Activated naive CD4-positive, alpha-beta T cell treated with anti-CD3 and anti-CD28 coated beads, Interleukin-2, amount 10 ng/mL, durations not matched to agents 7 days and 5 days (primary cell): ENCODE results near the gene CCDC85B.
"Not testable (repeated sequence)": the region's sequence is repeated elsewhere in the genome, so short reads cannot be mapped to it uniquely, and the experiment has no call there.

Experiments
- CTCF ChIA-PET: fragments of 350-600 bp; sonication (Branson Sonifier 250); formaldehyde crosslinking; loops from one replicate; lab custom pipeline; 2021; ENCODE audit warnings: antibody characterized with exemption; lab: Charles Lee
- DNase-seq: peaks from one replicate; pipeline ENCODE4 v3.0.0-alpha.2; 2020
- H3K27ac Mint-ChIP-seq: one replicate; pipeline ENCODE4 v1.8.0; 2021; ENCODE audit warnings: mild to moderate bottlenecking, moderate library complexity, mixed read lengths
- H3K27me3 Mint-ChIP-seq: one replicate; pipeline ENCODE4 v1.8.0; 2021; ENCODE audit warnings: mild to moderate bottlenecking, mixed read lengths
- H3K36me3 Mint-ChIP-seq: one replicate; pipeline ENCODE4 v1.8.0; 2021; ENCODE audit warnings: mixed read lengths
- H3K4me1 Mint-ChIP-seq: one replicate; pipeline ENCODE4 v1.8.0; 2021; ENCODE audit warnings: mixed read lengths
- H3K4me3 Mint-ChIP-seq: one replicate; pipeline ENCODE4 v1.8.0; 2021; ENCODE audit warnings: mild to moderate bottlenecking, moderate library complexity, mixed read lengths
- H3K9me3 Mint-ChIP-seq: one replicate; pipeline ENCODE4 v1.8.0; 2021; ENCODE audit warnings: mixed read lengths

Gene CCDC85B

DNA sequence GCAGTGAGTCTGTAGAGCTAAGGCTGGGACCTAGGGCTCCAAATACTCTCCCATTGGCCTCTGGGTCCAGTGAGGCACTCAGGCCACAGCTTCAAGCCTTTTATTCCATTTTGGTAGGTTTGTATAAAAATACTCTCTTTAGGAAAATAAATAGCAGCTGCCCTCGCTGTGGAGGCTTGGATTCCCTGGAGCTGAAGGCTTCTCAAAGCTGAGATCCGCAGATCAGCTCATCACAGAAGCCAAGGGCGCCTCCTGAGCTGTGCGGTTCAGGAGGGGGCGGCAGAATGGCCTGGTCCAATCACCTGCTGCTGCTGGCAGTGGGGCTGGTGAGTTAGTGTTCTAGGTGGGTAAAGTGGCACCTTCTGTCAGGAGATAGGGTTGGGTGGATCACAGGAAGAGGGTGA, 1.7 kb downstream of the CCDC85B start:
- peak overlapping the region; percentile 96 for H3K4me3 Mint-ChIP-seq
- H3K27ac Mint-ChIP-seq, result peak overlapping the region; percentile 87
- CTCF ChIA-PET, result interaction anchor here (0.6 to 10.9 kb wide), 5 partner anchors 6 to 180 kb away, joined by 3 to 142 read pairs (median 3); partner anchors contain the start of genes CFL1, FOSL1, KAT5 and MUS81
- peaks cover 13% of the 10 kb centered on the region for H3K36me3 Mint-ChIP-seq
- peaks cover 72% of the 10 kb centered on the region for H3K4me1 Mint-ChIP-seq
- not testable (repeated sequence) for H3K9me3 Mint-ChIP-seq, H3K27me3 Mint-ChIP-seq
- DNase-seq, result peak; percentile 44

DNA sequence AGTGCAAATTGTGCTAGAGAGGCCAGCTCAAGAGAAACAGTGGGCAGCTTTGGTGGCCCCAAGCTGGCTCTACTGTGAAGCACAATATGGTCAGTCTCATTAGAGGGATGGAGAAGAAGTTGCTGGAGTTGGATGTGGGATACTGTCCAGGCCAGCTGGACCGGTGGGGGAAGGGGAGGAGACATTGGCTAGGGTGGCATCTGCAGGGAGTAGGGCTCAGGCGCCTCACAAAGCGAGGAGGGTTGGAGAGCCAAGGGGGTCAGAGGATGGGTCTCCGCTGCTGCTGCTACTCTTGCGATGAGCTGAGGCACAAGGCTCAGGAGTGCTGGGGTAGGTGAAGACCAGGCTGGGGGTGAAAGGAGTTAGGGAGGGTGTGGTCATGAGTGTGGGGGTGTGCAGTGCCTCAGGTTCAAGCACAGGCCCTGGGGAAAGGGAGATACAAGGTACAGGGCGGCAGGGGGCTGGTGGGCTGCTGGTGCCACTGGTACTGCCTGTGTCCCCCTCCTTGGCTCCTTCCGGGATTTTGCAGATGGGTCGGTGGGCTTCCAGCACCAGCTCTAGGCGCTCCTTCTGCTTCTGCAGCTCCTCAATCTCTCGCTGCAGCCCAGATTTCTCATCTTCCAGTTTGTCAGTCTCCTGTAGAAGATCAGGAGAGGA, 2.3 kb downstream of the CCDC85B start:
- Mint-ChIP-seq H3K4me1 (peaks cover 71% of the 10 kb centered on the region), H3K9me3 (no peaks in the 10 kb centered on the region), H3K27ac (peak overlapping the region; percentile 87), H3K27me3 (no peaks in the 10 kb centered on the region), H3K36me3 (peaks cover 8% of the 10 kb centered on the region), H3K4me3 (peak overlapping the region; percentile 96)
- CTCF ChIA-PET, result interaction anchor here (1.0 to 10.9 kb wide), 4 partner anchors 5 to 181 kb away, joined by 3 to 142 read pairs (median 124); partner anchors contain the start of genes CCDC85B, CFL1, FIBP and FOSL1
- DNase-seq, result no peak

DNA sequence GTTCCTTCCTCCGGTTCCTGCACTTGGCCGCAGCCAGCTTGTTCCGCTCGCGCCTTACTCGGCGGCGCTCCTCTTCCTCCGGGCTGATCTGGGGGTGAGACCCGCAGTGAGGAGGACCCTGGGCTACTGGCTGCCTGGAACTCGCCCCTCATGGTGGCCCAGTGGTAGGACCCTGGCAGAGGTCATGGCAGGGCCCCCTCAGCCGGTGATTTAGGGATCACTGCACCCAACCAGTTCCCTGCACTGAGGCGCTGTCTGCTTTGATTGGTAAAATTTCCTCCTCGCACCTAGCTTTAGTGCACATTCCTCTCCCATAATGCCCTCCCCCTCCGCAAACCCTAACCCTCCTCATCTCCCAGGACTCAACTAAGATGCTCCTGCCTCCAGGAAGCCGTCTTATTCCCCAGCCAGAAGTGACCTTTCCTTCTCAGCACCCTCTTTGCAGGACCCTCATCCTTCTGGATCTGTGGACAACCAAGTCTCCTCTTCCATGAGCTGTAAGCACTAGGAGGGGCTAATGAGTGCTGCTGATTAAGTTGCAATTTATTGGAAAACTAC, 3.6 kb downstream of the CCDC85B start:
- H3K27me3 Mint-ChIP-seq, result peaks cover 5% of the 10 kb centered on the region
- H3K4me1 Mint-ChIP-seq, result peaks cover 64% of the 10 kb centered on the region
- H3K4me3 Mint-ChIP-seq, result peak overlapping the region; percentile 96
- peaks cover 6% of the 10 kb centered on the region for H3K36me3 Mint-ChIP-seq
- DNase-seq, result peak; percentile 68
- peak overlapping the region; percentile 87 for H3K27ac Mint-ChIP-seq
- CTCF ChIA-PET, result interaction anchor here (1.3 to 10.5 kb wide), 2 partner anchors 6 to 11 kb away, joined by 3 to 142 read pairs; partner anchors contain the start of genes CCDC85B and FIBP
- H3K9me3 Mint-ChIP-seq, result no peaks in the 10 kb centered on the region

DNA sequence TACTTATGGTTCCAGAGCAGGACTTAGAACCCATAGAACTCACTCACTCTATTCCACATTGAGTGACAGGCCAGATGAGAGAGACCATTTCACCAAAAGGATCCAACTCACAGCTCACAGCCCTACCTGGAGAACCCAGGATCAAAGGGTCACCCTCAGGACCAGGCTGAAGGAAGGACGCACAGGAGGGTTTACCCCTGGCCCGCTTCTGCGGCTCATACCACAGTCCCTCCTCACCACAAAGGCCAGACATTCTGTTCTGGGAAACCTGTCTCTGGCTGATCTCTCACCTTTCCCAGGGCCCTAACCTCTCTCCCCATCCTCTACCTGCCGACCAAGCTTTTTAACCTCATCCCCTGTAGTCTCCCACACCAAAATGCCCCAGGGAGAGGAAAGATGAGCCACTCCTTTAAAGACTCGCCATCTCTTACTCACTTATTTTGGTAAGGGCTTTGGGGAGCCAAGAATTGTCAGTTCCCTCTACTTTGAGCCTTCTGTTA, 5.1 kb downstream of the CCDC85B start:
- H3K36me3 Mint-ChIP-seq, result peaks cover 6% of the 10 kb centered on the region
- peak overlapping the region; percentile 67 for H3K27ac Mint-ChIP-seq
- peaks cover 12% of the 10 kb centered on the region for H3K27me3 Mint-ChIP-seq
- no peak for DNase-seq
- H3K9me3 Mint-ChIP-seq, result no peaks in the 10 kb centered on the region
- CTCF ChIA-PET, result interaction anchor here (1.0 to 10.5 kb wide), 2 partner anchors 8 to 11 kb away, joined by 3 to 142 read pairs; partner anchors contain the start of genes CCDC85B and FIBP
- H3K4me3 Mint-ChIP-seq, result peak overlapping the region; percentile 41
- peaks cover 55% of the 10 kb centered on the region for H3K4me1 Mint-ChIP-seq

DNA sequence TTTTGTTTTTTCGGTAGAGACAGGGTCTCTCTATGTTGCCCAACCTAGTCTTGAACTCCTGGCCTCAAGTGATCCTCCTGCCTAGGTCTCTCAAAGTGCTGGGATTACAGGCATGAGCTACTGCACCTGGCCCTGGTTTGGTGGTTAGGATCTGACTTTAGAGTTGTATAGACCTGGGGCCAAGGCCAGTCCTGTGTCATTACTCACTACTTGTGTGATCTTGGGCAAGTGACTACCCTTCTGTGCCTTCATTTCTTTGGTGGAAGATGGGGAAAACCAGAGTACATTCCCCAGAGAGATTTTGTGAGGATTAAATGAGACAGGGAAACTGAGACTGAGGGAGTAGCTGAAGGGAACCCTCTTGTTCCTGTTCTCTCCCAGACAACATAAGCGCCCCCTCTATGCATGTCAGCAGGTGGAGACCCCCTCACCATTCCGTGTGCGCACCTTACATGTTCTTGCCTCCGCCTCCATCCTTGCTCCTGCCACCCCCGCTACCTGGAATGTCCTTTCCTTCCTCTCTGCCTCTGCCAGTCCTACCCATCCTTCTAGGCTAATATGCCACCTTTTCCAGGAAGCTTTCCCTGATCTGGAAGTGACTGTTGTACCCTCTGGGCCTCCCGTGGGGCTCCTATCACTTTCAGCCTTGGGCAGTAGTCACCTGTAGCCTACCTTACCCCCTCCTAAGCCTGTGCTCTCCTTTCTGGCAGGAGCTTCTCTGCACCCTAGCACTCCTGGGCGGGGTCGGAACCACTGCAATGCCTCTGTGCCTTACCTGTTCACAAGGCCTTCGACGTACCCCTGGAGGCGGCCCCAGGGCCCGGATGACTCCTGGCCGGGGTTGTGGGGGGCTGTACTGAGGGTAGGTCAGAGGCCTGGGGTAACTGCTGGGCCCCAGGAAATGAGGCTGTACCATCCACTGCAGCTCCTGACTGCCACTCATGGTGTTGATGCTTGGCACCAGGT, 5.8 kb downstream of the CCDC85B start:
- H3K27ac Mint-ChIP-seq, result peak overlapping the region; percentile 30
- CTCF ChIA-PET, result interaction anchor here (1.0 to 10.5 kb wide), 2 partner anchors 8 to 10 kb away, joined by 3 to 142 read pairs; partner anchors contain the start of genes CCDC85B and FIBP
- H3K4me1 Mint-ChIP-seq, result peaks cover 63% of the 10 kb centered on the region
- H3K27me3 Mint-ChIP-seq, result peaks cover 16% of the 10 kb centered on the region
- DNase-seq, result no peak
- no peaks in the 10 kb centered on the region for H3K9me3 Mint-ChIP-seq
- peaks cover 6% of the 10 kb centered on the region for H3K36me3 Mint-ChIP-seq
- no peak overlapping the region for H3K4me3 Mint-ChIP-seq

DNA sequence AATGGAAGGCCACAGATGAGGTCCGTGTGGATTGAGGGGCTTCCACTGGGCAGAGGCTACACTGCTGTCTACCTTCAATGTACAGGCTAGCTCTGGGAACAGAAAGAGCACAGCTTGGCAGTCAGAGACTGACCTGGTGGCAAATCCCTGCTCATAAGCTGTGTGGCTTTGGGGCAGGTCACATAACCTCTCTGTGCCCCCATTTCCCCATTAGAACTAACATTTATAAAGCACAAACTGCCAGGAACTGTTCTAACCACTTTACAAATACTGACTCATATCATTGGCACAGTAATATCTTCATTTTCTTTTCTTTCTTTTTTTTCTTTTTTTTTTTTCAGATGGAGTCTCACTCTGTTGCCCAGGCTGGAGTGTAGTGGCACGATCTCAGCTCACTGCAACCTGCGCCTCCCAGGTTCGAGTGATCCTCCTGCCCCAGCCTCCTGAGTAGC, 6.6 kb downstream of the CCDC85B start:
- peaks cover 6% of the 10 kb centered on the region for H3K36me3 Mint-ChIP-seq
- H3K9me3 Mint-ChIP-seq, result no peaks in the 10 kb centered on the region
- CTCF ChIA-PET, result interaction anchor here (10.5 kb wide), 1 partner anchor 9 kb away, joined by 142 read pairs; the partner anchor contains the start of genes CCDC85B and FIBP
- H3K27ac Mint-ChIP-seq, result no peak overlapping the region
- H3K4me1 Mint-ChIP-seq, result peaks cover 62% of the 10 kb centered on the region
- peaks cover 23% of the 10 kb centered on the region for H3K27me3 Mint-ChIP-seq
- no peak for DNase-seq
- H3K4me3 Mint-ChIP-seq, result no peak overlapping the region

DNA sequence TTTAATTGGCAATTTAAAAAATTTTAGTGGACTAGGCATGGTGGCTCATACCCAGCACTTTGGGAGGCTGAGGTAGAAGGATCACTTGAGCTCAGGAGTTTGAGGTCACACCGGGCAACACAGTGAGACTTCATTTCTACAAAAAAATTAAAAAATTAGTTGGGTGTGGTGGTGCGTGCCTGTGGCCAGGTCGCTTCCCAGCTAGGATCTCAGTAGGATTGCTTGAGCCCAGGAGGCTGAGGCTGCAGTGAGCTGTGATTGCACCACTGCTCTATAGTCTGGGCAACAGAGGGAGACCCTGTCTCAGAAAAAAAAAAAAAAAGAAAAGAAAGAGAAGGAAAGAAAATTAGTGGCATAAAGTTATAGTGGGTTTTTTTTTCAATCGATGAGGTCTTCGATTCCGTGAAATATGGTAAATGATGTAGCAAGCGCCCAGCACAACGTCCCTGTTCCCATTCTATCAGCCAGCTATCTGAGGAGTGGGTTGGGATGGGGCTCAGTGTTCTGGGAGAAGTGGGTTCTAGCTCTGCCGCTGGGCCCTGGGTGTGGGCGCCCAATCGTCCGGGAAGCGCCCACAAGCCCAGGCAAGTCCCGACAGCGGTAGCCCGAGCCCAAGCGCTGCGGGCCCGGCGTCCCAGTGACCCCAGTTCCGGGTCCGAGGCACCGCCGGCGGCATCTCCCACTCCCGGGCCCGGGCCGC, 8.3 kb downstream of the CCDC85B start:
- CTCF ChIA-PET, result interaction anchor here (0.6 to 10.5 kb wide), 6 partner anchors 9 to 302 kb away, joined by 3 to 142 read pairs (median 4); partner anchors contain the start of genes CCDC85B, FIBP and MUS81
- Mint-ChIP-seq H3K4me3 (peak overlapping the region; percentile 73), H3K36me3 (no peaks in the 10 kb centered on the region), H3K9me3 (no peaks in the 10 kb centered on the region), H3K27ac (peak overlapping the region; percentile 72), H3K27me3 (peaks cover 40% of the 10 kb centered on the region), H3K4me1 (peaks cover 50% of the 10 kb centered on the region)
- no peak for DNase-seq

DNA sequence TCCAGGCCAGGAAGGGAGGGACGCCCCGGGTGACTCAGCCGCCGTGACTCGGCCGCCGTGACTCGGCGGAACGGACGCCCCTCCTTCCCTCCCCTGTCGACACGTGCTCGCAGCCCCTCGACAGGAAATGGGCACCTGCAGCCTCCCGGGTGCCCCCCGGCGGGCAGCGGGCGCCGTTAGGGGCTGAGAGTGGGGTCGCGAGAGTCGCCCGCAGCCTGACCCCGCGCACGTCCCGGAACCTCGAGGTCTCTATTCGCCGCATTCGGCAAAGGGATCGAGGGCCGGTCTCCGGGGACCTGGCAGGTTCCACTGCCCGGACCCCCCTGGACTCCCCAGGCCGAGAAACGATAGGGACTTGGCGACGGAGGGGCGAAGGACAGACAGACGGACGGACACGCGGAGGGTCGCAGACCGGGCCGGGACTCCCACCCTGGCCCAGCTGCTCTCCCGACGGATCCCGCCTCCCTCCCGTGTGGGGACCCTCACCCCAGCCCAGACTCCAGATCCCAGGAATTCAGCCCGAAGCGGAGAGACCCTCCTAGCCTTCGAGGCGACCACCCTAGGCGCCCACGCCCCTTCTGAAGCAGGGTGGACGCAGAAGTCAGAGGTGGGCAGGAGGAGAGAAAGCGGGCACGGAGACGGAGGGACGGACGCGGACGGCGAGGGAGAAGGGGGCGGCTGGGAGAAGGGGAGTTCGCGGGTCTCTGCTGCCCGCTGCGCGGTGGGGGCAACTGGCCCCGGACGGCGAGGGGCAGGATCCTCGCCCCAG, 9.1 kb downstream of the CCDC85B start:
- Mint-ChIP-seq H3K4me1 (peaks cover 44% of the 10 kb centered on the region), H3K36me3 (no peaks in the 10 kb centered on the region), H3K4me3 (peak overlapping the region; percentile 69), H3K27me3 (peaks cover 46% of the 10 kb centered on the region), H3K27ac (no peak overlapping the region), H3K9me3 (no peaks in the 10 kb centered on the region)
- CTCF ChIA-PET, result interaction anchor here (0.6 to 10.5 kb wide), 3 partner anchors 12 to 301 kb away, joined by 4 to 142 read pairs (median 5); partner anchors contain the start of genes CCDC85B, FIBP and MUS81
- peak; percentile 73 for DNase-seq

DNA sequence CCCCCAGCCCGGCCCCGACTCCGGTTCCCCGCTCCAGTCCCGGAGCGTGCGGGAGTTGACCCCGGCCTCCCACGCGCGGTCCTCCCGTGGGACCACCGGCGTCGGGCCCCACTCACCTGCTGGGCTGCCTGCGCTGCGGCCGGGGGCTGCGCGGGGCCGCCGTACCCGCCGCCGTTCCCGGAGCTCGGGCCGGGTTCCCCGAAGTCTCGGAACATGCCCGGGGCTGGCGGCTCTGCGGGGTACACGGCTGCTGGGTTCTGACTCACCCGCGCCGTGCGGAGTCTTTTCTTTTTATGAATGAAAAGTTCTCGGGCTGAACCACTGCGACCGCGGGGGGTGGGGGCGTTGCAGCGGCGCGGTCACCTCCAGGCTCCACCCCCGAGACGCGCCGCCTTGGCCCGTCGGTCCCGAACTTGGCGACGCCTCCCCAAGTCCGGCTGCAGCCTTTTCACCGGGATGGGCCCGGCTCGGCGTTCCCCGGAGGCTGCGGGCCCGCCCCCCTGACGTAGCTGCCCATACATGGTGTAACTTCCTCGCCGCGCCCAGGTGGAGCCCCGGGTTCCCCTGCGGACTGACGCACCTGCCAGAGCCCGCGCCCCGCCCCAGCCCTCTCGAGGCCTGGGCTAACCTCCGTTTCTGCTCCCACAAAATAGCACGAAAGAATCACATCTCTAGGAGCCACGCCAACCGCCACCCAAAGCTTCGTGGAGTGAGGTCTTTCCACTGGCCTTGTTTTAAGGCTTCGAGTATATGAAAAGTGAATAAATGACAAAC, 9.8 kb downstream of the CCDC85B start, which contains the start of gene FOSL1:
Gene FOSL1 (minus strand): TSS at position 264 of the 774 bp plus-strand sequence. CDS start 49 bp downstream, at position 215.
- peak; percentile 96 for DNase-seq
- H3K27me3 Mint-ChIP-seq, result peaks cover 52% of the 10 kb centered on the region
- CTCF ChIA-PET, result interaction anchor here (1.6 to 10.5 kb wide), 3 partner anchors 11 to 40 kb away, joined by 4 to 142 read pairs (median 5); partner anchors contain the start of genes CCDC85B, FIBP and MUS81
- H3K4me3 Mint-ChIP-seq, result peak within 1 kb of the TSS; percentile 69
- H3K4me1 Mint-ChIP-seq, result peaks cover 40% of the 10 kb centered on the region
- peak within 1 kb of the TSS; percentile 73 for H3K27ac Mint-ChIP-seq
- H3K36me3 Mint-ChIP-seq, result no peaks in the 10 kb centered on the region
- no peaks in the 10 kb centered on the region for H3K9me3 Mint-ChIP-seq

DNA sequence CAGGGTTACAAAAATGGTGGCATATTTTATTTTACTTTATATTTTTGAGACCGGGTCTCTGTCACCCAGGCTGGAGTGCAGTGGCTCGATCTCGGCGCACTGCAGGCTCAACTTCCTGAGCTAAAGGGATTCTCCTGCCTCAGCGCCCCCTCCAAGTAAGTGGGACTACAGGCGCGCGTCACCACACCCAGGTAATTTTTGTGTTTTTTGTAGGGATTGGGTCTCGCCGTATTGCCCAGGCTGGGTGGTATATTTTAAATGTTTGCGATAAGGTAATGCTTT, 10.4 kb downstream of the CCDC85B start:
- H3K27me3 Mint-ChIP-seq, result peaks cover 54% of the 10 kb centered on the region
- H3K4me1 Mint-ChIP-seq, result peaks cover 36% of the 10 kb centered on the region
- no peak overlapping the region for H3K27ac Mint-ChIP-seq
- DNase-seq, result no peak
- H3K9me3 Mint-ChIP-seq, result no peaks in the 10 kb centered on the region
- no peaks in the 10 kb centered on the region for H3K36me3 Mint-ChIP-seq
- H3K4me3 Mint-ChIP-seq, result peak overlapping the region; percentile 62
- CTCF ChIA-PET, result interaction anchor here (1.5 to 10.5 kb wide), 4 partner anchors 11 to 41 kb away, joined by 4 to 142 read pairs (median 4); partner anchors contain the start of genes CCDC85B, FIBP and MUS81

DNA sequence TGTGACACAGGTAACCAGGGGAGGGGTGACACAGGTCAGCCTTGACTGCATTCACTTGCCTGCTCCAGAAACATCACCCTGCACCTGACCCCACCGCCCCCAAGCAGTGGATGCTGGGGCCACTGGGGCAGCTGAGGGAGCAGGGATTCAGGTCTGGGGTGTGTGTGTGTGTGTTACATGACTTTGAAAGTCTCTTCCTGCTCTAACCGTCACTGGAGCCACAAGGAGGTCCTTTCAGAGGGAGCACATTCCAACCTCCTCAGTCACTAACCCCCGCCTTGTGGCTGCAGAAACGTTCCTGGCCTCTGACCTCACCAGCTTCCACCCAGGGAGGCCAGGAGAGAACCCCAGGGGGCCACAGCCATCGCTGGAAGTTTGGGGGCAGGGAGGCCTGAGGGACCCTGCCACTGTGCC, 12.6 kb downstream of the CCDC85B start:
- no peak overlapping the region for H3K27ac Mint-ChIP-seq
- CTCF ChIA-PET, result interaction anchor here (1.8 to 10.5 kb wide), 2 partner anchors 15 to 85 kb away, joined by 4 to 142 read pairs; partner anchors contain the start of genes CCDC85B and FIBP
- H3K36me3 Mint-ChIP-seq, result no peaks in the 10 kb centered on the region
- no peaks in the 10 kb centered on the region for H3K9me3 Mint-ChIP-seq
- H3K27me3 Mint-ChIP-seq, result peaks cover 71% of the 10 kb centered on the region
- peaks cover 24% of the 10 kb centered on the region for H3K4me1 Mint-ChIP-seq
- no peak overlapping the region for H3K4me3 Mint-ChIP-seq
- DNase-seq, result no peak
